ENCODE measurements around the gene OGFOD1. TPM values are rescaled to one million over a fixed set of nuclear protein-coding genes. Genes with fewer than 3 reads are reported as not detected.
A peak's percentile ranks its signal among the peaks of the same experiment; 100 is the strongest.
"Not testable (repeated sequence)": the region's sequence is repeated elsewhere in the genome, so short reads cannot be mapped to it uniquely, and the experiment has no call there.

Gene OGFOD1
- total and polyA plus RNA-seq, 3 experiments from 2014 or later: 87.9 to 114 (median 91.9) TPM

GRCh38 chr16:56488035-56488434, 36.7 kb downstream of the OGFOD1 start:
- Mint-ChIP-seq H3K27me3 (no peaks in the 10 kb centered on the region), H3K36me3 (peaks cover 4 to 58% (median 13%) of the 10 kb centered on the region in 3 donors), H3K9me3 (no peaks in the 10 kb centered on the region), H3K27ac (no peak overlapping the region), H3K4me1 (no peaks in the 10 kb centered on the region), H3K4me3 (no peak overlapping the region)
- POLR2A ChIA-PET: no interaction called here
- DNase-seq: no peak
- no peak overlapping the region for H3K4me3 ChIP-seq (ENCODE audit: low read length)
- no peak overlapping the region for H3K27ac ChIP-seq (ENCODE audit: low read depth, low read length)
- no peaks in the 10 kb centered on the region for H3K4me1 ChIP-seq (ENCODE audit: insufficient read depth, low read length)
- H3K27me3 ChIP-seq (ENCODE audit: insufficient read depth, low read length, poor library complexity, severe bottlenecking): no peaks in the 10 kb centered on the region
- H3K9me3 ChIP-seq (ENCODE audit: low read length): no peaks in the 10 kb centered on the region
- H3K36me3 ChIP-seq (ENCODE audit: insufficient read depth, low read length): peaks cover 16% of the 10 kb centered on the region
- CTCF ChIA-PET: no interaction called here

GRCh38 chr16:56488868-56489267, 37.5 kb downstream of the OGFOD1 start:
- H3K4me1 Mint-ChIP-seq; H3K27me3 Mint-ChIP-seq; H3K4me3 Mint-ChIP-seq; H3K9me3 ChIP-seq (ENCODE audit: low read length); POLR2A ChIA-PET; H3K4me1 ChIP-seq (ENCODE audit: insufficient read depth, low read length); DNase-seq; H3K9me3 Mint-ChIP-seq; CTCF ChIA-PET; H3K4me3 ChIP-seq (ENCODE audit: low read length); H3K27me3 ChIP-seq (ENCODE audit: insufficient read depth, low read length, poor library complexity, severe bottlenecking); H3K27ac ChIP-seq (ENCODE audit: low read depth, low read length): not testable (repeated sequence)
- H3K36me3 Mint-ChIP-seq: peaks cover 4 to 57% (median 14%) of the 10 kb centered on the region in 3 donors
- peak overlapping the region in 1 of 8 donors; percentile 81 for H3K27ac Mint-ChIP-seq
- H3K36me3 ChIP-seq (ENCODE audit: insufficient read depth, low read length): peaks cover 12% of the 10 kb centered on the region

GRCh38 chr16:56491657-56492261, 40.4 kb downstream of the OGFOD1 start:
- H3K9me3 Mint-ChIP-seq: no peaks in the 10 kb centered on the region

DNA sequence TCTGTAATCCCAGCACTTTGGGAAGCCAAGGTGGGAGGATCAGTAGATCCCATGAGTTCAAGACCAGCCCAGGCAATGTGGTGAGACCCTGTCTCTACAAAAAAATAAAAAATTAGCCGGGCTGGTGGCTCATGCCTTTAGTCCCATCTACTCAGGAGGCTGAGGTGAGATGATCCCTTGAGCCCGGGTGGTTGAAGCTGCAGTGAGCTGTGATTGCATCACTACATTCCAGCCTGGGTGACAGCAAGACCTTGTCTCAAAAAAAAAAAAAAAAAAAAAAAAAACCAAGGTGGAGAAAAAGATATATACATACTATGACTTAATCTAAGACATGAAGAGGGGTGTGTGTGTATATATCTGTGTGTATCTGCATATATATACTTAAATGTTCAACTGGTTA, 41.8 kb downstream of the OGFOD1 start:
- Mint-ChIP-seq H3K4me3 (no peak overlapping the region), H3K9me3 (no peaks in the 10 kb centered on the region), H3K27me3 (no peaks in the 10 kb centered on the region), H3K36me3 (peaks cover 4 to 67% (median 30%) of the 10 kb centered on the region in 3 donors), H3K27ac (no peak overlapping the region), H3K4me1 (no peaks in the 10 kb centered on the region)
- ChIA-PET CTCF (no interaction called here), POLR2A (no interaction called here)
- DNase-seq: no peak
- Histone ChIP-seq H3K27ac (ENCODE audit: low read depth, low read length) (no peak overlapping the region), H3K27me3 (ENCODE audit: insufficient read depth, low read length, poor library complexity, severe bottlenecking) (no peaks in the 10 kb centered on the region), H3K36me3 (ENCODE audit: insufficient read depth, low read length) (peaks cover 15% of the 10 kb centered on the region), H3K9me3 (ENCODE audit: low read length) (no peaks in the 10 kb centered on the region), H3K4me1 (ENCODE audit: insufficient read depth, low read length) (no peaks in the 10 kb centered on the region), H3K4me3 (ENCODE audit: low read length) (no peak overlapping the region)

More at GRCh38 chr16:56491657-56492261, 40.4 kb downstream of the OGFOD1 start:
- no peaks in the 10 kb centered on the region for H3K27me3 Mint-ChIP-seq
- peaks cover 1% of the 10 kb centered on the region for H3K36me3 ChIP-seq (ENCODE audit: insufficient read depth, low read length)
- H3K27me3 ChIP-seq (ENCODE audit: insufficient read depth, low read length, poor library complexity, severe bottlenecking): no peaks in the 10 kb centered on the region
- no peak for DNase-seq
- H3K4me1 Mint-ChIP-seq: no peaks in the 10 kb centered on the region
- CTCF ChIA-PET: no interaction called here
- POLR2A ChIA-PET: interaction anchor here (0.7 kb wide), 1 partner anchor 273 kb away, joined by 7 read pairs; no protein-coding TSS in a partner anchor
- no peak overlapping the region for H3K27ac Mint-ChIP-seq
- H3K4me3 ChIP-seq (ENCODE audit: low read length): no peak overlapping the region
- no peak overlapping the region for H3K4me3 Mint-ChIP-seq
- no peaks in the 10 kb centered on the region for H3K9me3 ChIP-seq (ENCODE audit: low read length)
- no peak overlapping the region for H3K27ac ChIP-seq (ENCODE audit: low read depth, low read length)
- H3K36me3 Mint-ChIP-seq: peaks cover 4 to 59% (median 20%) of the 10 kb centered on the region in 3 donors
- H3K4me1 ChIP-seq (ENCODE audit: insufficient read depth, low read length): no peaks in the 10 kb centered on the region

DNA sequence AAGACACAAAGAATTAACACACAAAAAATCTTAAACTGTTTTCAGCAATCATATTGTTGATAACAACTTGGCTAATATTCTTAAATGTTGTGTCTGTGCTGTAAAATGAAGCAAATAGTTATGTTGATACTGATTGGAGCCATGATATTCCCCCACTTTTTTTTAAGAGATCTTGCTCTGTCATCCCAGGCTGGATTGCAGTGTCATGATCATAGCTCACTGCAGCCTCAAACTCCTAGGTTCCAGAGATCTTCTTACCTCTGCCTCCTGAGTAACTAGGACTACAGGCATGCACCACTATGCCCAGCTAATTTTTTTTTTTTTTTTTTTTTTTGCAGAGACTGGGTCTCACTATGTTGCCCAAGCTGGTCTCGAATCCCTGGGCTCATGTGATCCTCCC, 42.5 kb downstream of the OGFOD1 start:
- Mint-ChIP-seq H3K4me1 (no peaks in the 10 kb centered on the region), H3K9me3 (no peaks in the 10 kb centered on the region), H3K36me3 (peaks cover 4 to 70% (median 37%) of the 10 kb centered on the region in 3 donors), H3K4me3 (no peak overlapping the region), H3K27ac (peak overlapping the region in 1 of 8 donors; percentile 41), H3K27me3 (no peaks in the 10 kb centered on the region)
- Histone ChIP-seq H3K9me3 (ENCODE audit: low read length) (no peaks in the 10 kb centered on the region), H3K36me3 (ENCODE audit: insufficient read depth, low read length) (peaks cover 22% of the 10 kb centered on the region), H3K27ac (ENCODE audit: low read depth, low read length) (no peak overlapping the region), H3K4me3 (ENCODE audit: low read length) (no peak overlapping the region), H3K4me1 (ENCODE audit: insufficient read depth, low read length) (no peaks in the 10 kb centered on the region), H3K27me3 (ENCODE audit: insufficient read depth, low read length, poor library complexity, severe bottlenecking) (no peaks in the 10 kb centered on the region)
- CTCF ChIA-PET: no interaction called here
- POLR2A ChIA-PET: no interaction called here
- no peak for DNase-seq

GRCh38 chr16:56505181-56505580, 53.8 kb downstream of the OGFOD1 start:
- no peak overlapping the region for H3K4me3 Mint-ChIP-seq
- no peaks in the 10 kb centered on the region for H3K9me3 Mint-ChIP-seq
- H3K27me3 ChIP-seq (ENCODE audit: insufficient read depth, low read length, poor library complexity, severe bottlenecking): no peaks in the 10 kb centered on the region
- no peaks in the 10 kb centered on the region for H3K27me3 Mint-ChIP-seq
- H3K4me1 ChIP-seq (ENCODE audit: insufficient read depth, low read length): no peaks in the 10 kb centered on the region
- ChIA-PET CTCF (no interaction called here), POLR2A (no interaction called here)
- peaks cover 48% of the 10 kb centered on the region for H3K36me3 ChIP-seq (ENCODE audit: insufficient read depth, low read length)
- no peak overlapping the region for H3K4me3 ChIP-seq (ENCODE audit: low read length)
- no peaks in the 10 kb centered on the region for H3K4me1 Mint-ChIP-seq
- peak overlapping the region in 1 of 8 donors; percentile 17 for H3K27ac Mint-ChIP-seq
- no peak overlapping the region for H3K27ac ChIP-seq (ENCODE audit: low read depth, low read length)
- no peaks in the 10 kb centered on the region for H3K9me3 ChIP-seq (ENCODE audit: low read length)
- DNase-seq: no peak
- peaks cover 11 to 95% (median 25%) of the 10 kb centered on the region in 3 donors for H3K36me3 Mint-ChIP-seq

DNA sequence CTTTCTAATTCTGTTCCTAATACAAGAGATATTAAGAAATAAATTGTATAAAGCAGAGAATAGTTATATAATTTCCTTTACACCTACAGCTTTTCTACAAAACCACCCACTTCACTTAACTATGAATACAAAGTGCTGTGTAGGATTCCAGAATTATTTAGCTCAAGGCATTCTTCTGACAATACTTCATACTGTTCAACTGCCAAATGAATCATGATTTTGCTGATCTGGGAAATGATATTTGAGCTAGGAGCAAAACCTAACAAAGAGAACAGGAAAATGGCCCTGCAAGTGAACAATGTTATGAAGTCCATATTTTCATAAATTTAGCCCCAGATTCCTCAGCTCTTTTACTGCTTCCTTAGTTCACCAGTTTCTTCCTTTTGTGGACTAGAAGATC, 55.6 kb downstream of the OGFOD1 start:
- H3K36me3 ChIP-seq (ENCODE audit: insufficient read depth, low read length): peaks cover 55% of the 10 kb centered on the region
- H3K4me3 ChIP-seq (ENCODE audit: low read length): no peak overlapping the region
- POLR2A ChIA-PET: no interaction called here
- H3K27ac ChIP-seq (ENCODE audit: low read depth, low read length): no peak overlapping the region
- no peaks in the 10 kb centered on the region for H3K9me3 Mint-ChIP-seq
- H3K27ac Mint-ChIP-seq: peak overlapping the region in 1 of 8 donors; percentile 19
- H3K4me1 Mint-ChIP-seq: no peaks in the 10 kb centered on the region
- H3K4me1 ChIP-seq (ENCODE audit: insufficient read depth, low read length): no peaks in the 10 kb centered on the region
- no peaks in the 10 kb centered on the region for H3K27me3 ChIP-seq (ENCODE audit: insufficient read depth, low read length, poor library complexity, severe bottlenecking)
- H3K9me3 ChIP-seq (ENCODE audit: low read length): no peaks in the 10 kb centered on the region
- no peak for DNase-seq
- CTCF ChIA-PET: no interaction called here
- no peaks in the 10 kb centered on the region for H3K27me3 Mint-ChIP-seq
- no peak overlapping the region for H3K4me3 Mint-ChIP-seq
- peaks cover 20 to 94% (median 29%) of the 10 kb centered on the region in 3 donors for H3K36me3 Mint-ChIP-seq

- peak overlapping the region in 1 of 8 donors; percentile 29 for H3K27ac Mint-ChIP-seq
- DNase-seq: no peak
- POLR2A ChIA-PET: no interaction called here
Measured at GRCh38 chr16:56510544-56510943, 59.2 kb downstream of the OGFOD1 start.

More at GRCh38 chr16:56510544-56510943, 59.2 kb downstream of the OGFOD1 start:
- H3K36me3 Mint-ChIP-seq: peaks cover 10 to 76% (median 24%) of the 10 kb centered on the region in 3 donors
- H3K4me3 ChIP-seq (ENCODE audit: low read length): no peak overlapping the region
- H3K27ac ChIP-seq (ENCODE audit: low read depth, low read length): no peak overlapping the region
- no peaks in the 10 kb centered on the region for H3K27me3 Mint-ChIP-seq
- no peaks in the 10 kb centered on the region for H3K4me1 ChIP-seq (ENCODE audit: insufficient read depth, low read length)
- peaks cover 45% of the 10 kb centered on the region for H3K36me3 ChIP-seq (ENCODE audit: insufficient read depth, low read length)
- no peaks in the 10 kb centered on the region for H3K9me3 ChIP-seq (ENCODE audit: low read length)
- CTCF ChIA-PET: no interaction called here
- no peak overlapping the region for H3K4me3 Mint-ChIP-seq
- H3K9me3 Mint-ChIP-seq: no peaks in the 10 kb centered on the region
- H3K4me1 Mint-ChIP-seq: peaks cover 19 to 29% (median 26%) of the 10 kb centered on the region in 3 donors
- H3K27me3 ChIP-seq (ENCODE audit: insufficient read depth, low read length, poor library complexity, severe bottlenecking): no peaks in the 10 kb centered on the region
